Right renal pelvis (tissue), 4 donors: ENCODE measurements around the gene LRP8. TPM values are rescaled to one million over a fixed set of nuclear protein-coding genes. Genes with fewer than 3 reads are reported as not detected.

Experiments
- DNase-seq, 4 donors: peaks; one replicate each; pipeline ENCODE4 v3.0.0-alpha.2; 2013; ENCODE audit warnings: low read depth in 4 of 4, low spot score in 3 of 4, missing footprints in 1 of 4
- polyA plus RNA-seq, 4 donors: library from polyadenylated mRNA; unstranded; fragments of 120-200 nt; gene quantifications; one replicate each; pipeline ENCODE4 v1.2.1, GENCODE V29; 2013; ENCODE audit not compliant: insufficient read length in 4 of 4

The LRP8 gene
- polyA plus RNA-seq, 4 donors: 4.8 to 6.6 (median 5.3) TPM

DNA sequence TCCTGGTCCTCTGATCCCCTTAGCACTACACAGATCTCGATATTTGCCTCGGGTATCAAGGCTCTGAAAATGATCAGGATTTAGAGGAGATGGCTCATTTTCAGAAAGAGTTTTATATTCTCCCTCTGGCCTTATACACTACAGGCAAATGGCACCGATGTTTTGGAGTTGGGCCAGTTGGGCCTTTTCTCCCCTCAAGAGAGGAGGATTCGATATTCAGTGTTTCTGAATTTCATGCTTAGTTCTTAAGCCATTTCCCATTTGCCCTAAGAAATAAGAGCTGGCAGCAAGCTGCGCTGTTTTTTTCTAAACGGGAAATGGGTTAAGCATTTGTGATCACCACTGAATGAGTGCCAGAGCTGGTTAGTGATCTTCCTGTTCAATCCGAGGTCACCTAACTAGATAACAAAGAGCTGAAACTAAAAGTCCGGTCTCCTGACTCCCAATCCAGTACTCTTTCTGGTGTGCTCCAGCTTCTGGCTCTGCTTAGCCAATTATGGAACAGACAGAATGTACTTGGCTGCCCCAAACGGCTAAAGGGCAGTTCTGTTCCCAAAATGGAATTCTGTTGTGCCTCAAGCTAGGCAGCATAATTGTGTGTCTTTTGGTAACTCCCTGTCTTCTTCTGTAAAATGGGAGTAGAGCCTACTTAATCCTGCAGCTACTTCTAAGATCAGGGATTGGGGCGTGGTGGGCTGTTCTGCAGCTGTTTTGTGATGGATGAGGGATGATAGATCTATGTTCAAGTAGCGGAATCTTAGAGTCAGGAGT, 132.4 kb downstream of the LRP8 start:
- no peak for DNase-seq

Other genes with a start within 250 kb of the LRP8 start
- gene SLC1A7, start 185.4 kb downstream of the LRP8 start, polyA plus RNA-seq: under 1 TPM; 0.08 to 0.12 (median 0.10) TPM
- gene CPT2, start 131.2 kb downstream of the LRP8 start, polyA plus RNA-seq: 10 to 100 TPM; 27.4 to 33.8 (median 30.3) TPM
- 10 to 100 TPM; 76.1 to 95.5 (median 83.7) TPM for gene CZIB, start 107.4 kb downstream of the LRP8 start, polyA plus RNA-seq
- 10 to 100 TPM; 80.5 to 97.3 (median 90.7) TPM for gene MAGOH, start 89.6 kb downstream of the LRP8 start, polyA plus RNA-seq
- gene DMRTB1, start 131.3 kb upstream of the LRP8 start, polyA plus RNA-seq: under 1 TPM in 3 of 4 donors, not detected in 1; 0.04 to 0.18 (median 0.17) TPM